ENCODE measurements around the gene NOP9. TPM values are rescaled to one million over a fixed set of nuclear protein-coding genes. Genes with fewer than 3 reads are reported as not detected.
"Not testable (repeated sequence)": the region's sequence is repeated elsewhere in the genome, so short reads cannot be mapped to it uniquely, and the experiment has no call there.

NOP9 gene
- total RNA-seq, 1 experiment from 2014 or later: 25.3 TPM

DNA sequence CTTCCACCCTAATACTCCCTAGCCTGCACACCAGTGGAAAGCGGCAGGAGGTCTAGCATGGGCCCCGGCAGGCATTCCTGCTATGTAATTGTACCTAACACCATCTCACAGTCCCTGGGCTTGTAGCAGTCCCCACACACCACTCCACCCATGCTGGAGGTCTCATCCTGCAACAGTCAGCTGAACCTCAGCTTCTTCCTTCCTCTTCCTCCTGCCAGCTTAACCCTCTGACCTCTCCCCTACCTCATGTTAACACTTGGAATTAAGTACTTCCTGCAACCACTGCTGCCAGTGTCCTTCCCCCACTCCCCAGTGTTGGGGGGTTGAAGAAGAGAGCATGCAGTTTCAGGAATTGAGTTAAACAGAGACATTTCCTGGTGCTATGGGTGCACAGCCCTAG is 27.7 kb downstream of the NOP9 start:
- no peaks in the 10 kb centered on the region for H3K9me3 ChIP-seq (ENCODE audit: control insufficient read depth, insufficient read depth, low read depth, low read length)
- ATAC-seq (no peak), DNase-seq (ENCODE audit: low read depth, low spot score) (no peak)
- no peaks in the 10 kb centered on the region for H3K27me3 ChIP-seq (ENCODE audit: control insufficient read depth, insufficient read depth, low read length)
- in situ Hi-C loops (cut with HindIII; ENCODE audit: low pct_unique_long_range_greater_than_20kb, low sequenced_read_pairs): no loop called here
- H3K27ac ChIP-seq (ENCODE audit: low read length): no peak overlapping the region
- ChIA-PET POLR2A (no interaction called here), CTCF (interaction anchor here (0.6 to 1.2 kb wide), 4 partner anchors 20 to 111 kb away, joined by 3 to 10 read pairs (median 6); partner anchors contain the start of genes CIDEB and RABGGTA)
- H3K4me3 ChIP-seq (ENCODE audit: low read depth in 2 of 2, low read length in 2 of 2): no peak overlapping the region
- no TSS peak for BruUV-seq (replicated peaks)
- no peaks in the 10 kb centered on the region for H3K36me3 ChIP-seq (ENCODE audit: control insufficient read depth, insufficient read depth, low read length)
- TF ChIP-seq POLR2AphosphoS5 (IDR thresholded peaks at IDR 0.05; ENCODE audit: low read depth, low read length) (no peak), SIN3A (IDR thresholded peaks at IDR 0.05; ENCODE audit: borderline replicate concordance, insufficient read depth, low read depth, low read length) (no peak), CTCF (IDR thresholded peaks at IDR 0.05) (no peak), TCF7L2 (IDR thresholded peaks at IDR 0.05; ENCODE audit: low read depth, low read length) (no peak)
- TF ChIP-seq, protein P1, sequence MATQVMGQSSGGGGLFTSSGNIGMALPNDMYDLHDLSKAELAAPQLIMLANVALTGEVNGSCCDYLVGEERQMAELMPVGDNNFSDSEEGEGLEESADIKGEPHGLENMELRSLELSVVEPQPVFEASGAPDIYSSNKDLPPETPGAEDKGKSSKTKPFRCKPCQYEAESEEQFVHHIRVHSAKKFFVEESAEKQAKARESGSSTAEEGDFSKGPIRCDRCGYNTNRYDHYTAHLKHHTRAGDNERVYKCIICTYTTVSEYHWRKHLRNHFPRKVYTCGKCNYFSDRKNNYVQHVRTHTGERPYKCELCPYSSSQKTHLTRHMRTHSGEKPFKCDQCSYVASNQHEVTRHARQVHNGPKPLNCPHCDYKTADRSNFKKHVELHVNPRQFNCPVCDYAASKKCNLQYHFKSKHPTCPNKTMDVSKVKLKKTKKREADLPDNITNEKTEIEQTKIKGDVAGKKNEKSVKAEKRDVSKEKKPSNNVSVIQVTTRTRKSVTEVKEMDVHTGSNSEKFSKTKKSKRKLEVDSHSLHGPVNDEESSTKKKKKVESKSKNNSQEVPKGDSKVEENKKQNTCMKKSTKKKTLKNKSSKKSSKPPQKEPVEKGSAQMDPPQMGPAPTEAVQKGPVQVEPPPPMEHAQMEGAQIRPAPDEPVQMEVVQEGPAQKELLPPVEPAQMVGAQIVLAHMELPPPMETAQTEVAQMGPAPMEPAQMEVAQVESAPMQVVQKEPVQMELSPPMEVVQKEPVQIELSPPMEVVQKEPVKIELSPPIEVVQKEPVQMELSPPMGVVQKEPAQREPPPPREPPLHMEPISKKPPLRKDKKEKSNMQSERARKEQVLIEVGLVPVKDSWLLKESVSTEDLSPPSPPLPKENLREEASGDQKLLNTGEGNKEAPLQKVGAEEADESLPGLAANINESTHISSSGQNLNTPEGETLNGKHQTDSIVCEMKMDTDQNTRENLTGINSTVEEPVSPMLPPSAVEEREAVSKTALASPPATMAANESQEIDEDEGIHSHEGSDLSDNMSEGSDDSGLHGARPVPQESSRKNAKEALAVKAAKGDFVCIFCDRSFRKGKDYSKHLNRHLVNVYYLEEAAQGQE (IDR thresholded peaks at IDR 0.05; ENCODE audit: insufficient read depth in 1 of 2, low read depth in 2 of 2, low read length in 1 of 2): no peak
- intact Hi-C loops (cut with micrococcal nuclease; ENCODE audit: unreplicated experiment): no loop called here
- H3K4me1 ChIP-seq (ENCODE audit: control insufficient read depth, insufficient read depth, low read length): no peaks in the 10 kb centered on the region

GRCh38 chr14:24327914-24328313 is 28.3 kb downstream of the NOP9 start:
- POLR2A ChIA-PET; H3K4me1 ChIP-seq (ENCODE audit: control insufficient read depth, insufficient read depth, low read length); in situ Hi-C loops (cut with HindIII; ENCODE audit: low pct_unique_long_range_greater_than_20kb, low sequenced_read_pairs); DNase-seq (ENCODE audit: low read depth, low spot score); ATAC-seq; H3K36me3 ChIP-seq (ENCODE audit: control insufficient read depth, insufficient read depth, low read length); H3K27ac ChIP-seq (ENCODE audit: low read length); BruUV-seq (replicated peaks); intact Hi-C loops (cut with micrococcal nuclease; ENCODE audit: unreplicated experiment); H3K4me3 ChIP-seq (ENCODE audit: low read depth in 2 of 2, low read length in 2 of 2); H3K9me3 ChIP-seq (ENCODE audit: control insufficient read depth, insufficient read depth, low read depth, low read length); H3K27me3 ChIP-seq (ENCODE audit: control insufficient read depth, insufficient read depth, low read length): not testable (repeated sequence)
- CTCF ChIA-PET: interaction anchor here (1.2 kb wide), 1 partner anchor 104 kb away, joined by 3 read pairs; no protein-coding TSS in a partner anchor
- peak; percentile 76 for TF ChIP-seq CTCF (IDR thresholded peaks at IDR 0.05)
